Measurements from ENCODE around the gene SKOR2.

SKOR2 gene

GRCh38 chr18:47286776-47287410 lies 35.4 kb upstream of the SKOR2 start:
- no peak for TF ChIP-seq CTCF (IDR thresholded peaks at IDR 0.05; ENCODE audit: low read depth, low read length)
- Histone ChIP-seq H3K36me3 (no peaks in the 10 kb centered on the region), H3K9me3 (no peaks in the 10 kb centered on the region), H3K4me3 (ENCODE audit: low read depth, low read length) (no peak overlapping the region), H3K27me3 (no peaks in the 10 kb centered on the region), H3K4me1 (no peaks in the 10 kb centered on the region)
- DNase-seq: no peak

GRCh38 chr18:47285456-47285855 lies 34.0 kb upstream of the SKOR2 start:
- no peak for TF ChIP-seq CTCF (IDR thresholded peaks at IDR 0.05; ENCODE audit: low read depth, low read length)
- no peak overlapping the region for H3K4me3 ChIP-seq (ENCODE audit: low read depth, low read length)
- H3K27me3 ChIP-seq: no peaks in the 10 kb centered on the region
- no peaks in the 10 kb centered on the region for H3K36me3 ChIP-seq
- DNase-seq: no peak
- H3K9me3 ChIP-seq: no peaks in the 10 kb centered on the region
- H3K4me1 ChIP-seq: no peaks in the 10 kb centered on the region

GRCh38 chr18:47284721-47285395 lies 33.4 kb upstream of the SKOR2 start:
- no peak for TF ChIP-seq CTCF (IDR thresholded peaks at IDR 0.05; ENCODE audit: low read depth, low read length)
- Histone ChIP-seq H3K4me3 (ENCODE audit: low read depth, low read length) (no peak overlapping the region), H3K36me3 (no peaks in the 10 kb centered on the region), H3K9me3 (no peaks in the 10 kb centered on the region), H3K27me3 (no peaks in the 10 kb centered on the region), H3K4me1 (no peaks in the 10 kb centered on the region)
- DNase-seq: no peak

GRCh38 chr18:47283476-47283875 lies 32.0 kb upstream of the SKOR2 start:
- Histone ChIP-seq H3K36me3 (no peaks in the 10 kb centered on the region), H3K27me3 (no peaks in the 10 kb centered on the region), H3K4me1 (no peaks in the 10 kb centered on the region), H3K4me3 (ENCODE audit: low read depth, low read length) (no peak overlapping the region), H3K9me3 (no peaks in the 10 kb centered on the region)
- no peak for DNase-seq
- peak; percentile 63 for TF ChIP-seq CTCF (IDR thresholded peaks at IDR 0.05; ENCODE audit: low read depth, low read length)

- Histone ChIP-seq H3K4me3 (ENCODE audit: low read depth, low read length) (no peak overlapping the region), H3K27me3 (no peaks in the 10 kb centered on the region), H3K9me3 (no peaks in the 10 kb centered on the region), H3K4me1 (no peaks in the 10 kb centered on the region), H3K36me3 (no peaks in the 10 kb centered on the region)
- DNase-seq: no peak
- TF ChIP-seq CTCF (IDR thresholded peaks at IDR 0.05; ENCODE audit: low read depth, low read length): no peak
Observed at GRCh38 chr18:47280121-47280520, 28.7 kb upstream of the SKOR2 start.

- Histone ChIP-seq H3K9me3 (no peaks in the 10 kb centered on the region), H3K36me3 (no peaks in the 10 kb centered on the region), H3K27me3 (no peaks in the 10 kb centered on the region), H3K4me1 (no peaks in the 10 kb centered on the region), H3K4me3 (ENCODE audit: low read depth, low read length) (no peak overlapping the region)
- TF ChIP-seq CTCF (IDR thresholded peaks at IDR 0.05; ENCODE audit: low read depth, low read length): no peak
- no peak for DNase-seq
Observed at GRCh38 chr18:47274961-47275360, 23.5 kb upstream of the SKOR2 start.

Data from BE2C (cell line).